HG03108 (cell line): Measurements from ENCODE around the gene NUP214.
"Not testable (repeated sequence)": the region's sequence is repeated elsewhere in the genome, so short reads cannot be mapped to it uniquely, and the experiment has no call there.

Source experiments
- ATAC-seq: cut with Tn5 transposase; IDR thresholded peaks from one replicate; pipeline ENCODE4 v1.9.1; 2021; ENCODE audit warnings: moderate library complexity; ENCODE audit not compliant: unreplicated experiment

NUP214 gene

GRCh38 chr9:131227959-131228460 lies 102.6 kb downstream of the NUP214 start:
- no peak for ATAC-seq

- no peak for ATAC-seq
These were observed 103.6 kb downstream of the NUP214 start for GRCh38 chr9:131228988-131229387.

DNA sequence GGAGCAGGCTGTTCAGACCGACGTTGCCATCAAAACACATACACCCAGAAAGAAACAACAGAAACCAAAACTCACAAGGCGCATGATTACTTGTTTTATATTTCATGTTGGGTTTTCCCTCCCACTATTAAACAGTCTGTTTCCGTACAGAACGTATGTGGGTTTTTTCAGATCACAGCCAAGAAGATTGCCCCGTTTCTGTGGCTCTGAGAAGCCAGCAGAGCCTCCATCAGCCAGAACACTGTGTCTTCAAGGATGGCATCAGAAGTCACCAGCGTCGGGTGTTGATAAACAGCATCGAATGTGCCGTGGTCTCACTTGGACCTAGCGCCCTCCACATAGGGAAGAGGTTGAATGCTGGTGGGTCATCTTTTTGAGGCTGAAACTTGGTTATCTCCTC lies 108.2 kb downstream of the NUP214 start:
- ATAC-seq, result no peak

DNA sequence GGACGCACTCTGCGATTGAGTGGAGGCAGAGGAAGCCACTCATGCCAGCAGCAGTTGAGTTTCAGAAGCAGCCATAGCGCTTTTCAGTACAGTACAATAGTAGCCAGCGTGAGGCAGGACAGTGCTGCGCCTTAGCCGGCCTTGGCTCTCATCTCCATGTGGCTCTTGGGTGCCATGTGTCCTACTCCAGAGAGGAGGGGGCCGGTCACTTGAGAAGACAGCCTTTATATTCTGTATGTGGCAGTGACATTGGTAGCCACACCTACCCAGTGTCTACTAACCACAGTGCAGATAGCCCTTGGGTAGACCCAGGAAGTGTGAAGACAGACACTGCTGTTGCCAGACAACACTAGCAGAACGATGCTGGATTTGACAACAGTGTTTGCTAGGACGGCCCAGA lies 108.6 kb downstream of the NUP214 start:
- no peak for ATAC-seq

DNA sequence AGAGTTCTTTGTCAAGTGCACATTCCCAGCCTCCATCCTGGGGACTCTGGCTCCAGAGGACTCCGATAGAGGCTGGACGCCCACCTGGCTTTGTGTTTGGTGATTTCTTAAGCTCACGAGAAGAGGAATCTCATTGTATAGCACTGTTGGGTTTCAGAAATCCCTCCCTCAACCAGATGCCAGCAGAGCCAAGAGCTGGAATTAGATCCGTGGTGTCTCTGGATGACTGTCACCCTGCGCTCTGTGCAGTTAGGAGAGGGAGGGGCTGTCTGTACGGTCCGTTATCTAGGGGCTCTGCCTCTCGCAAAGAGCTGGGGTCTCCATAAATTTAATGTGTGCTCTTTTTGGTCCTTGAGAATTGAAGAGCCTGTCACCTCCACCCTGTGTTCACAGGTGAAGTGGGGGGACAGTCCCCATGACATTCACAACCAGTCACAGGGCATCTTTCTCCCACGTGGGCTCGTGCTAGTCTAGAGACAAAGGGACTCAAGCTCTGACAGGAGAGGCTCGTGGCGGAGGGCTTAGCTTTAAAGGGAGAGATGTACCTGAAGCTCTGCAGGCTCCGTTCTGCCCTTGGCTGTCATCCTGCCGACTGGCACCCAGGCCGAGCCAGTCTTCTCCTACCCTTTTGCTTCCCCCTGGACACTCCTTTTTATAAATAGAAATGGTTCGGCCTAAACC lies 109.6 kb downstream of the NUP214 start:
- ATAC-seq, result no peak

DNA sequence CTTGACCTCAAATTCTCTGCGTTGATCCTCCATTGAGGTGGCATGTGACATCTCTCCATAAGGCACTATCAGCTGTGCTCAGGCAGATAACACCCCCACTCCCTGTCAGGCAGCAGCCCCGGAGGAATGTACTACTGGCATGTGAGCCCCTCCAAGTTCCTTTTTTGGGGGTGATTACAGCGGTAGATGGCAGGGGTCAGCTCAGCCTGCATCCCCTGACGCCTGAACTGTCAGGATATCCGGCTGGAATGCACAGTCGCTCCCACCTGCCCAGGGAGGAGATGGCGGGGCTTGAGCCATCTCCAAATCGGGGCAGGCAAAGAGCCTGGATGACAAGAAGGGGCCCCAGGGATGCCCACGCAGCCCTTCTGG lies 110.1 kb downstream of the NUP214 start:
- no peak for ATAC-seq

DNA sequence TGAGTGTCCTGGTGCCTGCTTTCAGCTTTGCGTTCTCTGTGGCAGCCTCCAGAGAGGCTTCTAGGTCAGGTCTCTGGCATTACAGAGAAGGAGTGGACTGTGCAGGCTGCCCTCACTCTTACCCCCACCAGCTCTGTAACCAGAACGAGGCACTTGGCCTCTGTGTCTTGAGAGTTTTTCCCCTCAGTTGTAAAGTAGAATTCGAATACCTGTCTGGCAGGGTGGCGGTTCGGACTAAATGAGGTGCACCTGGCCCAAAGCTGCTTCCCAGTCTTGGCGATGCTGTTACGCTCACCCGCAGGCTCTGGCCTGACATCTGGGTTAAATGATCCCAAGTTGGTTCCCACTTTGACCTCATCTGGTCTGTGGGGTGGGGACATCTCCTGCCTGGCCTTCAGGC lies 110.8 kb downstream of the NUP214 start:
- ATAC-seq, result no peak

GRCh38 chr9:131236761-131237160 lies 111.4 kb downstream of the NUP214 start:
- ATAC-seq, result no peak

DNA sequence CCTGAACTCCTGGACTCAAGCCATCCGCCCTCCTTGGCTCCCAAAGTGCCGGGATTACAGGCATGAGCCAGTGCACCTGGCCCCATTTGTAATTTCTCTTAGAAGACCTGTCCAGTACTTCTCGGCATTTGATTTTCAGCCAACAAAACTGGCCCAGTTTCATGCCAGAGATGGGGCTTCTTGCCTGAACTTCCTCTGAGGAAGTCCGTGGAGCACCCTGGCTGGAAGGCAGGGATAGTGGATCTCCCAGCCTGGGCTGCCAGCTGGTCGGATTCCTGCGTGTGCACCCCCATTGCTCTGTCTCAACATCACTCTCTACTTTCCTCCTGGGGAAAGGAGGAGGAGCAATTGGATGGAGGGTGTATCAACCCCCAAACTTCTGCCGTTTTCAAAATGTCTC lies 111.9 kb downstream of the NUP214 start:
- ATAC-seq, result no peak

- ATAC-seq, result peak; percentile 87
These were observed 112.6 kb downstream of the NUP214 start for GRCh38 chr9:131237931-131238401.

GRCh38 chr9:131238402-131239021 lies 113.1 kb downstream of the NUP214 start:
- ATAC-seq, result peak; percentile 10

- ATAC-seq, result no peak
These were observed 114.0 kb downstream of the NUP214 start for GRCh38 chr9:131239161-131239975.

DNA sequence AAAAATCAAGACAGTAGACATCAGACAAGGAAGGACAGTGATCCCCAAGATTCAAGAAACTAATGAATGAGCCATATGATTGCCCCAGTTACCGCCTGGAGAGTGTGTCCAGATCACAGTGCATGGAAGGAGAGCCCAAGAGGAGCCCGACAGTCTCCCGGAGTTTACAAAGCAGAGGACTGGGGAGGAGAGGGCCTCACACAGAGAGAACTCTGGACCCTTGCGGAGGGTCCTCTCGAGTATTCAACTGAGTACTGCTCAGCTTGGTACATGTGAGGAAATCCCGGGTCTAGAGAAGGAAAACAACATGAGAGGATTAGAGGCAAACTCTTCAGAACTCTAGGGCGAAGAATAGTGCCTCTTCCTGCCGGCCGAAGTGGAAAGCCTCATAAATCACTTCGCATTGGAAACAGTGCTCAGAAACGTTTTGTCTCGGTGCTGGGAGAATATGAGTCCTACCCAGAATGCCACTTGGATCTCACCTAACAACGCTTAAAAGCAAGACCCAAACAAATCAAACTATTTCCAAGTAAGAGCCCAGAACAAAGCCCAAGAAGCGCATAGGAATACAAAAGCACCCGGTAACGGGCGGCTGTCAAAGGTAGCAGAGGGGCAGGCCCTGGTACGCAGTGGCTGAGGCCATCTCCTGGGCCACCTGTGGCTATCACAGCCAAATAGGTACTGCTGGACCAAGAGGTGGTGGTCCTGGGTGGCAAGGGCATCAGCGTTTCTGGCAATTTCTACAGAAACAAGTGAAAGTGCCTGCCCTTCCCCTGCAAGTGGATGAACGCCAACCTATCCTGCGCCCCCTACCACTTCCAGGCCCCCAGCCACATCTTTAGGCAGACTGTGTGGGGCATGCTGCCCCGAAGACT lies 114.9 kb downstream of the NUP214 start:
- no peak for ATAC-seq

DNA sequence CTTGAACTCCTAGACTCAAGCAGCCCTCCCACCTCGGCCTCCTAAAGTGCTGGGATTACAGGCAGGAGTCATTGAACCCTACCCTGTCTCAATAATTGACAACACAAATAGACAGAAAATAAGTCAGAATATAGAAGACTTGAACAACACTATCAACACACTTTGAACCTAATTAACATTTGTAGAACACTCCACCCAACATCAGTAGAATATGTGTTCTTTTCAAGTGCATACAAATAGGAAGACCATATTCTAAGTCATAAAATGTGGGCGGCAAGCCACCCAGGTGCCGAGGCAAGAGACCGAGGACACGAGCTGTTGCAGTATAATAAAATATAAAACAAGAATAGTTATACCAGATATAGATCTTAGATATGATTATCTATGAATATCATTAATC lies 118.9 kb downstream of the NUP214 start:
- not testable (repeated sequence) for ATAC-seq

- no peak for ATAC-seq
These were observed 121.2 kb downstream of the NUP214 start for GRCh38 chr9:131246618-131247017.

DNA sequence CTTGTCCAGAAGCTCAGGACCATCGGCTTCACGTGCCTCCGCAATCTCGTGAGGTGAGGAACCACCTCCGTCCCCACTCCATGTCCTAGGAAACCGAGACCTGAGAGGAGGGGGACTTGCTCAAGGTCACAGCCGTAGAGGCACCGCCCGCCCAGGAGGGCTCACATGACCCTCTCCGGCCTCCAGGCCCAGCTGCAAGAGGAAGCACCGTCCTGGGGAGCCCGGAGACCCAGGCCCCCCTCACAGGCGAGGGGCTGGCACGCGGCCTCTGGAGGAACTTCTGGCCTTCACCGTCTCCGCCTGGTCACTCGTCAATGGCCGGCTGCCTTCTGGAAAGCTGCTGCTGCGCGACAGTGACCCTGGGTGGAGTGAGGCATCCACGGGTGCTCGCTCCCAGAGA lies 126.7 kb downstream of the NUP214 start:
- ATAC-seq, result no peak

GRCh38 chr9:131253891-131254491 lies 128.6 kb downstream of the NUP214 start:
- no peak for ATAC-seq

- no peak for ATAC-seq
These were observed 129.2 kb downstream of the NUP214 start for GRCh38 chr9:131254626-131255025.

DNA sequence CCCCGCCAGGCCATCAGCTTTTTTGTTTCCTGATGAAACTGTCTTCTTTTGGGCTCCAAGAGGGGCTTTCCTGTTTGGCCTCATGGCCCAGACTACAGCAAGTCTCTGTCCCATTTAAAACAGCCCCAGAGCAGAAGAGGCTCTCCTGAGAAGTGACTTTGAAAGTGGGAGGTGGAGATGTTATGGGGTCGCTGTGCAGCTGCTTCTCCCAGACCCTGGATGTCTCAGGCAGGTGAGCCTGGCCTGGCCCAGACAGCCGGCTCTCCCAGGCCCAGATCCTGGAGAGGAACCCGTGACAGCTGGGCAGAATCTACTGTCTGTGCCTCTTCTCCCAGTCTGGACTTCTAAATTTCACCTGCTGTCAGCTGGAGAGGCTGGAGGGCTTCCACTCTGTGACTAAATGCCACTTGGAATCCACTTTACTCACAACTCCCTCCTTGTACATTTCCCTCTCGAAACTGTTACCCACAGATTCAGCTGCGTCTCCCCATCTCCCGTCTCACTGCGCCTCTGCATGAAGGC lies 130.4 kb downstream of the NUP214 start:
- no peak for ATAC-seq
